SU-DHL-6 (cell line): ENCODE measurements around the gene QTRT2.

Source experiments
- EZH2phosphoT487 ChIP-seq: fragments of 200-600 bp; sonication (generic), shearing (Covaris generic); conservative IDR thresholded peaks from 2 replicates; pipeline ENCODE4 v1.6.1; 2018; ENCODE audit warnings: mild to moderate bottlenecking, antibody characterized with exemption, low read length, moderate library complexity, mixed read lengths
- TF ChIP-seq, protein P1 (sequence below): fragments of 200-600 bp; sonication (generic); IDR thresholded peaks from one replicate; pipeline ENCODE4 v1.5.1; 2017; ENCODE audit warnings: antibody characterized with exemption, mild to moderate bottlenecking, low read length, moderate library complexity; ENCODE audit not compliant: insufficient read depth, poor library complexity, severe bottlenecking

DNA sequence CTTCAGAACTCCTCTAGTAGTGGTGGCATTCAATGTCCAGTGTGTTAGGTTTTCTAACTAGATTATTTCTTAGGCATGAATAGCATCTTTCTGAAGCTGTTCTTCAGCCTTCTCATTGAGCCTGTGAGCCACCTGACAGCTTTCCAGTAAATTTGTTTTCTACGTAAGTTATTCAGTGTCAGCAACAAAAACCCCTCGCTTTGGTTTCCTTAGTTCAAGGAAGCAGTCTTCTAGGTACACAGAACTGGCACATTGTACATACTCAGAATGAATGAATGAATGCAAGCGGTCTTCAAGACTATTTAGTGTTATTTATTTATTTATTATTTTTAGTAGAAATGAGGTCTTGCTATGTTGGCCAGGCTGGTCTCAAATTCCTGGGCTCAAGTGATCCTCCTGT is 77.4 kb downstream of the QTRT2 start:
- TF ChIP-seq, protein P1, sequence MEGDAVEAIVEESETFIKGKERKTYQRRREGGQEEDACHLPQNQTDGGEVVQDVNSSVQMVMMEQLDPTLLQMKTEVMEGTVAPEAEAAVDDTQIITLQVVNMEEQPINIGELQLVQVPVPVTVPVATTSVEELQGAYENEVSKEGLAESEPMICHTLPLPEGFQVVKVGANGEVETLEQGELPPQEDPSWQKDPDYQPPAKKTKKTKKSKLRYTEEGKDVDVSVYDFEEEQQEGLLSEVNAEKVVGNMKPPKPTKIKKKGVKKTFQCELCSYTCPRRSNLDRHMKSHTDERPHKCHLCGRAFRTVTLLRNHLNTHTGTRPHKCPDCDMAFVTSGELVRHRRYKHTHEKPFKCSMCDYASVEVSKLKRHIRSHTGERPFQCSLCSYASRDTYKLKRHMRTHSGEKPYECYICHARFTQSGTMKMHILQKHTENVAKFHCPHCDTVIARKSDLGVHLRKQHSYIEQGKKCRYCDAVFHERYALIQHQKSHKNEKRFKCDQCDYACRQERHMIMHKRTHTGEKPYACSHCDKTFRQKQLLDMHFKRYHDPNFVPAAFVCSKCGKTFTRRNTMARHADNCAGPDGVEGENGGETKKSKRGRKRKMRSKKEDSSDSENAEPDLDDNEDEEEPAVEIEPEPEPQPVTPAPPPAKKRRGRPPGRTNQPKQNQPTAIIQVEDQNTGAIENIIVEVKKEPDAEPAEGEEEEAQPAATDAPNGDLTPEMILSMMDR: no peak
- no peak for TF ChIP-seq EZH2phosphoT487
